OCI-LY1 (cell line): ENCODE data around the gene MPST.

Source experiments
- H2AFZ ChIP-seq: fragments of 200-600 bp; sonication (generic), shearing (Covaris generic); 2 replicates; pipeline ENCODE4 v1.6.0; 2014; ENCODE audit warnings: antibody characterized with exemption, mild to moderate bottlenecking, low read length
- H3F3A ChIP-seq: fragments of 200-600 bp; sonication (generic), shearing (Covaris generic); 2 replicates; pipeline ENCODE4 v1.6.0; 2014; ENCODE audit warnings: mild to moderate bottlenecking, antibody characterized with exemption, low read length, moderate library complexity; ENCODE audit not compliant: insufficient read depth
- H3K27ac ChIP-seq: fragments of 200-600 bp; sonication (generic); 2 replicates; pipeline ENCODE4 v1.5.1; 2014; ENCODE audit warnings: low read length, mixed run types, mild to moderate bottlenecking, low read depth; ENCODE audit not compliant: poor library complexity, severe bottlenecking
- H3K27me3 ChIP-seq: fragments of 200-600 bp; sonication (generic); 2 replicates; pipeline ENCODE4 v1.6.0; 2014; ENCODE audit warnings: antibody characterized with exemption, mild to moderate bottlenecking, low read length, moderate library complexity; ENCODE audit not compliant: insufficient read depth
- H3K36me3 ChIP-seq: fragments of 200-600 bp; sonication (generic); 2 replicates; pipeline ENCODE4 v1.6.1; 2014; ENCODE audit warnings: mild to moderate bottlenecking, antibody characterized with exemption, low read length, moderate library complexity, mixed read lengths; ENCODE audit not compliant: insufficient read depth
- H3K4me1 ChIP-seq: fragments of 200-600 bp; sonication (generic); 2 replicates; pipeline ENCODE4 v1.5.1; 2014; ENCODE audit warnings: mild to moderate bottlenecking, low read length, moderate library complexity; ENCODE audit not compliant: insufficient read depth, severe bottlenecking
- H3K4me2 ChIP-seq: fragments of 200-600 bp; sonication (generic), shearing (Covaris generic); 2 replicates; pipeline ENCODE4 v1.6.1; 2014; ENCODE audit warnings: low read length
- H3K4me3 ChIP-seq: fragments of 200-600 bp; sonication (generic); 2 replicates; pipeline ENCODE4 v1.5.1; 2014; ENCODE audit warnings: low read length, low read depth, mild to moderate bottlenecking, mixed read lengths; ENCODE audit not compliant: poor library complexity, severe bottlenecking
- H3K79me2 ChIP-seq: fragments of 200-600 bp; shearing (Covaris generic); 2 replicates; pipeline ENCODE4 v1.6.1; 2016; ENCODE audit warnings: mixed run types, low read length, mixed read lengths; ENCODE audit not compliant: insufficient read depth
- H3K9ac ChIP-seq: fragments of 200-600 bp; sonication (generic), shearing (Covaris generic); 2 replicates; pipeline ENCODE4 v1.6.1; 2014; ENCODE audit warnings: mild to moderate bottlenecking, low read length, mixed read lengths
- H3K9me2 ChIP-seq: fragments of 200-600 bp; sonication (generic), shearing (Covaris generic); 2 replicates; pipeline ENCODE4 v1.6.1; 2014; ENCODE audit warnings: low read depth, mild to moderate bottlenecking, low read length, mixed read lengths
- H3K9me3 ChIP-seq: fragments of 200-600 bp; shearing (Covaris generic); 2 replicates; pipeline ENCODE4 v1.6.1; 2014; ENCODE audit warnings: low read length, mixed read lengths
- H4K20me1 ChIP-seq: fragments of 200-600 bp; sonication (generic), shearing (Covaris generic); 2 replicates; pipeline ENCODE4 v1.6.0; 2016; ENCODE audit warnings: mild to moderate bottlenecking, low read length; ENCODE audit not compliant: insufficient read depth
- EZH2 ChIP-seq: fragments of 200-600 bp; sonication (generic), shearing (Covaris generic); IDR thresholded peaks from 2 replicates; pipeline ENCODE4 v1.8.0; 2017; ENCODE audit warnings: borderline replicate concordance, mixed run types, mild to moderate bottlenecking, antibody characterized with exemption, low read length, moderate library complexity, mixed read lengths
- TF ChIP-seq, protein P1 (sequence below): fragments of 200-600 bp; sonication (generic), shearing (Covaris generic); IDR thresholded peaks from 2 replicates; pipeline ENCODE4 v1.5.1; 2017; ENCODE audit warnings: mild to moderate bottlenecking, antibody characterized with exemption, low read length, moderate library complexity, mixed read lengths

The MPST gene

DNA sequence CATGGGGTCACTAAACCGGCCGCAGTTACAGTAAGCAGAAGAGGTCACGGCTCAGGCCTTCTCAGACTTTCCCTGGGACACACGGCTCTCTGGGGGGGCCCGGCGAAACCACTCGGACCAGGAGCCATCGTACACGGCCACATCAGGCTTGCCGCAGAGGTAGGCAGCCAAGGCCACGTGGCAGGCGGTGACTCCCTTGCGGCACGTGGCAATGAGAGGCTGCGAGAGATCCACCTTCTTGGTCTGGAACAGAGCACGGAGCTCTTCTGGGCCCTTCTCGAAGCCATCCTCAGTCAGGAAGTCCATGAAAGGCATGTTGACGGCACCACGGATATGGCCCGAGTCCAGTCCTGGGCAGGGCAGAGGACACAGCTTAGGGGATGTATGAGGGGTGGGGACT is 8.6 kb upstream of the MPST start:
- Histone ChIP-seq H3K4me3 (no peak overlapping the region), H4K20me1 (no peaks in the 10 kb centered on the region), H3K79me2 (no peaks in the 10 kb centered on the region), H3K9me2 (no peaks in the 10 kb centered on the region), H3K9ac (no peak overlapping the region), H3K4me2 (no peak overlapping the region), H3K27ac (no peak overlapping the region), H2AFZ (no peak overlapping the region), H3K36me3 (no peaks in the 10 kb centered on the region), H3K27me3 (no peaks in the 10 kb centered on the region), H3F3A (no peaks in the 10 kb centered on the region), H3K9me3 (no peaks in the 10 kb centered on the region), H3K4me1 (no peaks in the 10 kb centered on the region)
- TF ChIP-seq, protein P1, sequence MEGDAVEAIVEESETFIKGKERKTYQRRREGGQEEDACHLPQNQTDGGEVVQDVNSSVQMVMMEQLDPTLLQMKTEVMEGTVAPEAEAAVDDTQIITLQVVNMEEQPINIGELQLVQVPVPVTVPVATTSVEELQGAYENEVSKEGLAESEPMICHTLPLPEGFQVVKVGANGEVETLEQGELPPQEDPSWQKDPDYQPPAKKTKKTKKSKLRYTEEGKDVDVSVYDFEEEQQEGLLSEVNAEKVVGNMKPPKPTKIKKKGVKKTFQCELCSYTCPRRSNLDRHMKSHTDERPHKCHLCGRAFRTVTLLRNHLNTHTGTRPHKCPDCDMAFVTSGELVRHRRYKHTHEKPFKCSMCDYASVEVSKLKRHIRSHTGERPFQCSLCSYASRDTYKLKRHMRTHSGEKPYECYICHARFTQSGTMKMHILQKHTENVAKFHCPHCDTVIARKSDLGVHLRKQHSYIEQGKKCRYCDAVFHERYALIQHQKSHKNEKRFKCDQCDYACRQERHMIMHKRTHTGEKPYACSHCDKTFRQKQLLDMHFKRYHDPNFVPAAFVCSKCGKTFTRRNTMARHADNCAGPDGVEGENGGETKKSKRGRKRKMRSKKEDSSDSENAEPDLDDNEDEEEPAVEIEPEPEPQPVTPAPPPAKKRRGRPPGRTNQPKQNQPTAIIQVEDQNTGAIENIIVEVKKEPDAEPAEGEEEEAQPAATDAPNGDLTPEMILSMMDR, result no peak
- TF ChIP-seq EZH2, result no peak

DNA sequence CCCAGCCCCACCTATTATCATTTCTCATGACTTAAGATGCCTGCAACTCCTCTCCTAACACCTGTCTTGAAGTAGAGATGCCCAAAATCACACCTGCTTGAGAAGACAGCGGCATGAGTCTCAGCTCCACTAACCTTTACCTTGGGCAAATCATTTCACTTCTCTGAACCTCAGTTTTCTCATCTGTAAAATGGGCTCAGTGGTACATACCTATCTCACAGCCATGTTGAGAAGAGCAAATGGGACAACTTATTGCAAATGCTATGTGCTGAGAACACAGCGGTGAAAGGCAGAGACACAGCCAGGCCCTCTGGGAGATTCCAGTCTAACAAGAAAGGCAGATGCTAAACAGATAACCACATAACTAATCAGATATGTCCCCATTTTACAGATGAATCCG is 8.1 kb upstream of the MPST start:
- no peaks in the 10 kb centered on the region for H3K79me2 ChIP-seq
- H2AFZ ChIP-seq, result no peak overlapping the region
- no peak overlapping the region for H3K4me3 ChIP-seq
- H3K4me2 ChIP-seq, result no peak overlapping the region
- TF ChIP-seq EZH2, result no peak
- TF ChIP-seq, protein P1, result no peak
- no peak overlapping the region for H3K9ac ChIP-seq
- H3F3A ChIP-seq, result no peaks in the 10 kb centered on the region
- H3K4me1 ChIP-seq, result no peaks in the 10 kb centered on the region
- no peaks in the 10 kb centered on the region for H3K27me3 ChIP-seq
- H4K20me1 ChIP-seq, result no peaks in the 10 kb centered on the region
- H3K36me3 ChIP-seq, result no peaks in the 10 kb centered on the region
- no peak overlapping the region for H3K27ac ChIP-seq
- no peaks in the 10 kb centered on the region for H3K9me3 ChIP-seq
- H3K9me2 ChIP-seq, result no peaks in the 10 kb centered on the region

DNA sequence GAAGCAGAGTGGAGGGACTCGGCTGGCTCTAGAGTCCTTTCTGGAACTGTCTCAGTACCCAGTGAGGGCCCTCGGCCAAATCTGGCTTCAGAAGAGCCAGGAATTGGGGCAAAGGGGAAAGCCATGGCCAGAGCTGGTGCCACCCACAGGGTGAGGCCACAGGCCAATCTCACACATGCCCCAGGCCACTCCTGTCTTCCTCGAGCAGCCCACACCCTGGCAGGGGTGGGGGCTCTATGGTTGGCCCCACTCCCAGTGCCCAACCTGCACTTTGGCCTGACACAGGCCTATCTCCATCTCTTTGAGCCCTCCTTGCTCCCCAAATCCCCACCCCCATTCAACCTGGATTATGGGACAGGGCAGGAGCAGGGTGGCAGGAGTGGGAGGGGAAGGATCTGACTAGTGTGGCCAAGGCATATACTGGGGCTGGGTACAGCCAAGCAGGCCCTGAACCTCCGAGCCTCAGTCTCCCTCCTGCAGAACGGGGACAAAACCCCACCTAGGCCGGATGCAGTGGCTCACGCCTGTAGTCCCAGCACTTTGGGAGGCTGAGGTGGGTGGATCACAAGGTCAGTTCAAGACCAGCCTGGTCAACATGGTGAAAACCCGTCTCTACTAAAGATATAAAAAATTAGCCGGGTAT is 7.2 kb upstream of the MPST start:
- Histone ChIP-seq H3K79me2 (no peaks in the 10 kb centered on the region), H3F3A (no peaks in the 10 kb centered on the region), H3K27ac (no peak overlapping the region), H3K4me2 (no peak overlapping the region), H3K9me3 (no peaks in the 10 kb centered on the region), H3K4me3 (no peak overlapping the region), H2AFZ (no peak overlapping the region), H3K27me3 (no peaks in the 10 kb centered on the region), H4K20me1 (no peaks in the 10 kb centered on the region), H3K9ac (no peak overlapping the region), H3K4me1 (no peaks in the 10 kb centered on the region), H3K36me3 (no peaks in the 10 kb centered on the region), H3K9me2 (no peaks in the 10 kb centered on the region)
- TF ChIP-seq, protein P1, result no peak
- TF ChIP-seq EZH2, result no peak
